ENCODE data around the gene FAM181A. TPM values are rescaled to one million over a fixed set of nuclear protein-coding genes. Genes with fewer than 3 reads are reported as not detected.
A peak's percentile ranks its signal among the peaks of the same experiment; 100 is the strongest.

The FAM181A gene
- 1 to 10 TPM; 3.2 to 4.0 TPM for total RNA-seq
- 1 to 10 TPM; 1.9 to 3.4 TPM for polyA plus RNA-seq
- long read RNA-seq, donor 1: 0 reads
- long read RNA-seq, donor 2: 0 reads
- long read RNA-seq, donor 3: 0 reads
- long read RNA-seq, donor 4: 0 reads
- long read RNA-seq, donor 5: 0 reads

GRCh38 chr14:93926873-93927799, at the start of gene FAM181A:
TSS of gene FAM181A (plus strand) at chr14:93927344. CDS start at chr14:93928286, 942 bp downstream.
- no peak for ATAC-seq (ENCODE audit: insufficient read depth, low FRiP score)

GRCh38 chr14:93878212-93878611, 48.9 kb upstream of the FAM181A start:
- DNase-seq (no peak), ATAC-seq (ENCODE audit: insufficient read depth, low FRiP score) (no peak)
- no peak overlapping the region for H3K4me3 ChIP-seq
- no peak overlapping the region for H3K9ac ChIP-seq (ENCODE audit: insufficient read depth in 1 of 2, low read length in 2 of 2)
- H3K27ac ChIP-seq (ENCODE audit: low read depth in 1 of 2, low read length in 1 of 2): no peak overlapping the region
- peaks cover 0 to 1% (median 0%) of the 10 kb centered on the region in 4 donors for H3K9me3 ChIP-seq (ENCODE audit: control insufficient read depth in 4 of 4, insufficient read depth in 3 of 4, low read length in 3 of 4)
- 51 to 68% methylated on average over 8 of the region's 8 CpGs for WGBS, 2 donors
- H3K4me1 ChIP-seq (ENCODE audit: control insufficient read depth in 5 of 5, insufficient read depth in 5 of 5, low read length in 5 of 5): peaks cover 0 to 13% (median 0%) of the 10 kb centered on the region in 5 donors
- peaks cover 0 to 3% (median 0%) of the 10 kb centered on the region in 3 donors for H3K27me3 ChIP-seq (ENCODE audit: control insufficient read depth in 3 of 3, insufficient read depth in 3 of 3, low read length in 2 of 3)
- no peaks in the 10 kb centered on the region for H3K36me3 ChIP-seq (ENCODE audit: control insufficient read depth in 4 of 4, insufficient read depth in 4 of 4, low read length in 4 of 4)
- TF ChIP-seq CTCF (IDR thresholded peaks at IDR 0.05; ENCODE audit: control extremely low read depth, extremely low read depth): no peak

More at GRCh38 chr14:93926873-93927799, at the start of gene FAM181A:
- no peak for TF ChIP-seq CTCF (IDR thresholded peaks at IDR 0.05; ENCODE audit: control extremely low read depth, extremely low read depth)
- Histone ChIP-seq H3K9ac (ENCODE audit: insufficient read depth in 1 of 2, low read length in 2 of 2) (no peak within 1 kb of the TSS), H3K4me3 (no peak within 1 kb of the TSS), H3K27ac (ENCODE audit: low read depth in 1 of 2, low read length in 1 of 2) (no peak within 1 kb of the TSS), H3K9me3 (ENCODE audit: control insufficient read depth in 4 of 4, insufficient read depth in 3 of 4, low read length in 3 of 4) (no peaks in the 10 kb centered on the region), H3K36me3 (ENCODE audit: control insufficient read depth in 4 of 4, insufficient read depth in 4 of 4, low read length in 4 of 4) (no peaks in the 10 kb centered on the region), H3K4me1 (ENCODE audit: control insufficient read depth in 5 of 5, insufficient read depth in 5 of 5, low read length in 5 of 5) (peaks cover 0 to 7% (median 0%) of the 10 kb centered on the region in 5 donors), H3K27me3 (ENCODE audit: control insufficient read depth in 3 of 3, insufficient read depth in 3 of 3, low read length in 2 of 3) (no peaks in the 10 kb centered on the region)
- DNase-seq: peak; percentile 34 to 52 (median 39)
- WGBS, 2 donors: 55 to 69% methylated on average over 33 to 38 of the region's 38 CpGs

GRCh38 chr14:93878871-93879270, 48.3 kb upstream of the FAM181A start:
- H3K9ac ChIP-seq (ENCODE audit: insufficient read depth in 1 of 2, low read length in 2 of 2): no peak overlapping the region
- WGBS, 2 donors: 79 to 88% methylated on average over 5 of the region's 5 CpGs
- TF ChIP-seq CTCF (IDR thresholded peaks at IDR 0.05; ENCODE audit: control extremely low read depth, extremely low read depth): no peak
- H3K4me3 ChIP-seq: no peak overlapping the region
- H3K27ac ChIP-seq (ENCODE audit: low read depth in 1 of 2, low read length in 1 of 2): no peak overlapping the region
- DNase-seq (no peak), ATAC-seq (ENCODE audit: insufficient read depth, low FRiP score) (no peak)
- peaks cover 0 to 13% (median 0%) of the 10 kb centered on the region in 5 donors for H3K4me1 ChIP-seq (ENCODE audit: control insufficient read depth in 5 of 5, insufficient read depth in 5 of 5, low read length in 5 of 5)
- H3K36me3 ChIP-seq (ENCODE audit: control insufficient read depth in 4 of 4, insufficient read depth in 4 of 4, low read length in 4 of 4): no peaks in the 10 kb centered on the region
- peaks cover 0 to under 1% (median 0%) of the 10 kb centered on the region in 4 donors for H3K9me3 ChIP-seq (ENCODE audit: control insufficient read depth in 4 of 4, insufficient read depth in 3 of 4, low read length in 3 of 4)
- H3K27me3 ChIP-seq (ENCODE audit: control insufficient read depth in 3 of 3, insufficient read depth in 3 of 3, low read length in 2 of 3): peaks cover 0 to 3% (median 0%) of the 10 kb centered on the region in 3 donors
